Measurements from ENCODE around the gene CELF1.

- TF ChIP-seq CTCF (IDR thresholded peaks at IDR 0.05; ENCODE audit: poor library complexity) (no peak), EZH2 (IDR thresholded peaks at IDR 0.05; ENCODE audit: borderline replicate concordance) (no peak), EZH2phosphoT487 (IDR thresholded peaks at IDR 0.05; ENCODE audit: low read depth, severe bottlenecking, unreplicated experiment) (no peak)
Observed at GRCh38 chr11:47451990-47452389, 100.9 kb downstream of the CELF1 start.

All from hepatocyte (in vitro differentiated cells).